Gastrocnemius medialis (tissue), 4 donors: ENCODE results near the gene MRPL20.

Experiments
- POLR2A ChIP-seq, 2 donors: fragments of 450-650 bp; IDR thresholded peaks; one replicate each; pipeline ENCODE4 v1.6.1; 2017; ENCODE audit warnings: antibody characterized with exemption in 2 of 2, mild to moderate bottlenecking in 2 of 2, moderate library complexity in 2 of 2
- TF ChIP-seq, protein P1 (sequence below), 5 experiments: fragments of 450-650 bp in 3 of 5; fragments of 200-600 bp in 2 of 5; sonication (generic) in 2 of 5; IDR thresholded peaks in 4 of 5; conservative IDR thresholded peaks in 1 of 5; 1 replicate in 4 of 5; 2 replicates in 1 of 5; pipeline ENCODE4 v1.5.1; 2016 to 2019; ENCODE audit warnings: antibody characterized with exemption in 5 of 5, mild to moderate bottlenecking in 3 of 5, moderate library complexity in 3 of 5

- TF ChIP-seq, protein P1, sequence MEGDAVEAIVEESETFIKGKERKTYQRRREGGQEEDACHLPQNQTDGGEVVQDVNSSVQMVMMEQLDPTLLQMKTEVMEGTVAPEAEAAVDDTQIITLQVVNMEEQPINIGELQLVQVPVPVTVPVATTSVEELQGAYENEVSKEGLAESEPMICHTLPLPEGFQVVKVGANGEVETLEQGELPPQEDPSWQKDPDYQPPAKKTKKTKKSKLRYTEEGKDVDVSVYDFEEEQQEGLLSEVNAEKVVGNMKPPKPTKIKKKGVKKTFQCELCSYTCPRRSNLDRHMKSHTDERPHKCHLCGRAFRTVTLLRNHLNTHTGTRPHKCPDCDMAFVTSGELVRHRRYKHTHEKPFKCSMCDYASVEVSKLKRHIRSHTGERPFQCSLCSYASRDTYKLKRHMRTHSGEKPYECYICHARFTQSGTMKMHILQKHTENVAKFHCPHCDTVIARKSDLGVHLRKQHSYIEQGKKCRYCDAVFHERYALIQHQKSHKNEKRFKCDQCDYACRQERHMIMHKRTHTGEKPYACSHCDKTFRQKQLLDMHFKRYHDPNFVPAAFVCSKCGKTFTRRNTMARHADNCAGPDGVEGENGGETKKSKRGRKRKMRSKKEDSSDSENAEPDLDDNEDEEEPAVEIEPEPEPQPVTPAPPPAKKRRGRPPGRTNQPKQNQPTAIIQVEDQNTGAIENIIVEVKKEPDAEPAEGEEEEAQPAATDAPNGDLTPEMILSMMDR (IDR thresholded peaks at IDR 0.05 in 4 of 5, conservative IDR thresholded peaks at IDR 0.05 in 1 of 5): no peak
- no peak for TF ChIP-seq POLR2A (IDR thresholded peaks at IDR 0.05)
These were observed 45.1 kb downstream of the MRPL20 start for GRCh38 chr1:1361982-1362423.
